ENCODE data around the gene ATG4A. TPM values are rescaled to one million over a fixed set of nuclear protein-coding genes. Genes with fewer than 3 reads are reported as not detected.

The ATG4A gene
- total RNA-seq, result 6.2 and 6.5 TPM in 2 replicates

GRCh38 chrX:108091264-108091877, at the start of gene ATG4A, which contains the start of gene PSMD10:
TSS of gene ATG4A (plus strand) at chrX:108091778. CDS start at chrX:108091827, 49 bp downstream.
TSS of gene PSMD10 (minus strand) at chrX:108091542. CDS start at chrX:108091520, 22 bp downstream.

GRCh38 chrX:108044554-108045256, 46.9 kb upstream of the ATG4A start, which contains the start of gene VSIG1:
TSS of gene VSIG1 (plus strand) at chrX:108045065. CDS start at chrX:108045131, 66 bp downstream.

Other genes starting within 250 kb of the ATG4A start
- not detected in 2 replicates for gene TEX13B, start 109.4 kb upstream of the ATG4A start, total RNA-seq
- gene VSIG1, start 46.7 kb upstream of the ATG4A start, total RNA-seq, result not detected in 2 replicates
- gene PSMD10, start 236 bp upstream of the ATG4A start, total RNA-seq, result 51.0 and 55.0 TPM in 2 replicates